Measurements from ENCODE around the gene GCNT2.

DNA sequence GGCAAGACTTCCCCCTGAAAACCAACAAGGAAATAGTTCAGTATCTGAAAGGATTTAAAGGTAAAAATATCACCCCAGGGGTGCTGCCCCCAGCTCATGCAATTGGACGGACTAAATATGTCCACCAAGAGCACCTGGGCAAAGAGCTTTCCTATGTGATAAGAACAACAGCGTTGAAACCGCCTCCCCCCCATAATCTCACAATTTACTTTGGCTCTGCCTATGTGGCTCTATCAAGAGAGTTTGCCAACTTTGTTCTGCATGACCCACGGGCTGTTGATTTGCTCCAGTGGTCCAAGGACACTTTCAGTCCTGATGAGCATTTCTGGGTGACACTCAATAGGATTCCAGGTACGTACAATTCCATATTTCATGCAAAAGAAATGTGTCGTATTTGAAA is 35.8 kb downstream of the GCNT2 start:
- TF ChIP-seq EP300 (IDR thresholded peaks at IDR 0.05), result no peak
- TF ChIP-seq, protein P1, sequence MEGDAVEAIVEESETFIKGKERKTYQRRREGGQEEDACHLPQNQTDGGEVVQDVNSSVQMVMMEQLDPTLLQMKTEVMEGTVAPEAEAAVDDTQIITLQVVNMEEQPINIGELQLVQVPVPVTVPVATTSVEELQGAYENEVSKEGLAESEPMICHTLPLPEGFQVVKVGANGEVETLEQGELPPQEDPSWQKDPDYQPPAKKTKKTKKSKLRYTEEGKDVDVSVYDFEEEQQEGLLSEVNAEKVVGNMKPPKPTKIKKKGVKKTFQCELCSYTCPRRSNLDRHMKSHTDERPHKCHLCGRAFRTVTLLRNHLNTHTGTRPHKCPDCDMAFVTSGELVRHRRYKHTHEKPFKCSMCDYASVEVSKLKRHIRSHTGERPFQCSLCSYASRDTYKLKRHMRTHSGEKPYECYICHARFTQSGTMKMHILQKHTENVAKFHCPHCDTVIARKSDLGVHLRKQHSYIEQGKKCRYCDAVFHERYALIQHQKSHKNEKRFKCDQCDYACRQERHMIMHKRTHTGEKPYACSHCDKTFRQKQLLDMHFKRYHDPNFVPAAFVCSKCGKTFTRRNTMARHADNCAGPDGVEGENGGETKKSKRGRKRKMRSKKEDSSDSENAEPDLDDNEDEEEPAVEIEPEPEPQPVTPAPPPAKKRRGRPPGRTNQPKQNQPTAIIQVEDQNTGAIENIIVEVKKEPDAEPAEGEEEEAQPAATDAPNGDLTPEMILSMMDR (IDR thresholded peaks at IDR 0.05), result no peak
- no peak for TF ChIP-seq POLR2A (IDR thresholded peaks at IDR 0.05)
- no peak for TF ChIP-seq POLR2AphosphoS5 (IDR thresholded peaks at IDR 0.05)

Measured in gastroesophageal sphincter (tissue), 3 donors.